Fibroblast of the aortic adventitia (primary cell): ENCODE results near the gene ACTG1. TPM values are rescaled to one million over a fixed set of nuclear protein-coding genes. Genes with fewer than 3 reads are reported as not detected.
A peak's percentile ranks its signal among the peaks of the same experiment; 100 is the strongest.

ENCODE experiments used
- DNase-seq: peaks from one replicate; pipeline ENCODE4 v3.0.0-alpha.2; 2010; ENCODE audit warnings: low read depth
- H3K4me3 ChIP-seq: 2 replicates; pipeline ENCODE4 v1.5.1; 2011; ENCODE audit warnings: low read depth, mild to moderate bottlenecking, control low read depth, low read length, moderate library complexity
- CTCF ChIP-seq: IDR thresholded peaks from 2 replicates; pipeline ENCODE4 v1.5.1; 2011; ENCODE audit warnings: mild to moderate bottlenecking, low read length, control low read depth, inconsistent platforms; ENCODE audit not compliant: insufficient read depth
- total RNA-seq: library from RNA; depleted of rRNA; stranded (reverse); fragments of >200 nt; gene quantifications from 2 replicates; pipeline ENCODE4 v1.2.3, GENCODE V29; 2012; ENCODE audit warnings: low replicate concordance

Gene ACTG1
- total RNA-seq, 1 donor: 6,650 TPM

- H3K4me3 ChIP-seq: peak overlapping the region; percentile 93
- DNase-seq: no peak
- no peak for TF ChIP-seq CTCF
Observed at GRCh38 chr17:81511804-81512561, 616 bp downstream of the ACTG1 start.

GRCh38 chr17:81511554-81511803 lies 1.1 kb downstream of the ACTG1 start:
- peak; percentile 56 for DNase-seq
- no peak for TF ChIP-seq CTCF
- H3K4me3 ChIP-seq: peak overlapping the region; percentile 93

- DNase-seq: peak; percentile 49
- peak overlapping the region; percentile 93 for H3K4me3 ChIP-seq
- no peak for TF ChIP-seq CTCF
Observed at GRCh38 chr17:81510785-81511553, 1.6 kb downstream of the ACTG1 start.

GRCh38 chr17:81509972-81510784 lies 2.4 kb downstream of the ACTG1 start:
- peak overlapping the region; percentile 93 for H3K4me3 ChIP-seq
- DNase-seq: peak; percentile 55
- no peak for TF ChIP-seq CTCF

GRCh38 chr17:81509207-81509971 lies 3.2 kb downstream of the ACTG1 start:
- no peak for TF ChIP-seq CTCF
- peak overlapping the region; percentile 93 for H3K4me3 ChIP-seq
- DNase-seq: peak; percentile 48

GRCh38 chr17:81508639-81509206 lies 3.9 kb downstream of the ACTG1 start:
- no peak for TF ChIP-seq CTCF
- peak; percentile 58 for DNase-seq
- peak overlapping the region; percentile 93 for H3K4me3 ChIP-seq
